ENCODE data around the gene SUN2.

- TF ChIP-seq ELK4 (IDR thresholded peaks at IDR 0.05; ENCODE audit: borderline replicate concordance, low read depth, low read length) (no peak), KLF7 (tag by site-specific recombination; IDR thresholded peaks at IDR 0.05; ENCODE audit: borderline replicate concordance) (no peak), KLF9 (tag by site-specific recombination; IDR thresholded peaks at IDR 0.05; ENCODE audit: low read depth) (no peak), ZNF18 (tag by site-specific recombination; IDR thresholded peaks at IDR 0.05) (no peak), REPIN1 (tag by site-specific recombination; IDR thresholded peaks at IDR 0.05; ENCODE audit: low read depth) (no peak), ZNF776 (tag by site-specific recombination; IDR thresholded peaks at IDR 0.05; ENCODE audit: borderline replicate concordance) (no peak), ZNF571 (tag by site-specific recombination; IDR thresholded peaks at IDR 0.05) (no peak), SP2 (tag by site-specific recombination; IDR thresholded peaks at IDR 0.05) (no peak)
- TF ChIP-seq, protein P1, sequence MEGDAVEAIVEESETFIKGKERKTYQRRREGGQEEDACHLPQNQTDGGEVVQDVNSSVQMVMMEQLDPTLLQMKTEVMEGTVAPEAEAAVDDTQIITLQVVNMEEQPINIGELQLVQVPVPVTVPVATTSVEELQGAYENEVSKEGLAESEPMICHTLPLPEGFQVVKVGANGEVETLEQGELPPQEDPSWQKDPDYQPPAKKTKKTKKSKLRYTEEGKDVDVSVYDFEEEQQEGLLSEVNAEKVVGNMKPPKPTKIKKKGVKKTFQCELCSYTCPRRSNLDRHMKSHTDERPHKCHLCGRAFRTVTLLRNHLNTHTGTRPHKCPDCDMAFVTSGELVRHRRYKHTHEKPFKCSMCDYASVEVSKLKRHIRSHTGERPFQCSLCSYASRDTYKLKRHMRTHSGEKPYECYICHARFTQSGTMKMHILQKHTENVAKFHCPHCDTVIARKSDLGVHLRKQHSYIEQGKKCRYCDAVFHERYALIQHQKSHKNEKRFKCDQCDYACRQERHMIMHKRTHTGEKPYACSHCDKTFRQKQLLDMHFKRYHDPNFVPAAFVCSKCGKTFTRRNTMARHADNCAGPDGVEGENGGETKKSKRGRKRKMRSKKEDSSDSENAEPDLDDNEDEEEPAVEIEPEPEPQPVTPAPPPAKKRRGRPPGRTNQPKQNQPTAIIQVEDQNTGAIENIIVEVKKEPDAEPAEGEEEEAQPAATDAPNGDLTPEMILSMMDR (tag by site-specific recombination; IDR thresholded peaks at IDR 0.05): no peak
- TF ChIP-seq, protein P2, sequence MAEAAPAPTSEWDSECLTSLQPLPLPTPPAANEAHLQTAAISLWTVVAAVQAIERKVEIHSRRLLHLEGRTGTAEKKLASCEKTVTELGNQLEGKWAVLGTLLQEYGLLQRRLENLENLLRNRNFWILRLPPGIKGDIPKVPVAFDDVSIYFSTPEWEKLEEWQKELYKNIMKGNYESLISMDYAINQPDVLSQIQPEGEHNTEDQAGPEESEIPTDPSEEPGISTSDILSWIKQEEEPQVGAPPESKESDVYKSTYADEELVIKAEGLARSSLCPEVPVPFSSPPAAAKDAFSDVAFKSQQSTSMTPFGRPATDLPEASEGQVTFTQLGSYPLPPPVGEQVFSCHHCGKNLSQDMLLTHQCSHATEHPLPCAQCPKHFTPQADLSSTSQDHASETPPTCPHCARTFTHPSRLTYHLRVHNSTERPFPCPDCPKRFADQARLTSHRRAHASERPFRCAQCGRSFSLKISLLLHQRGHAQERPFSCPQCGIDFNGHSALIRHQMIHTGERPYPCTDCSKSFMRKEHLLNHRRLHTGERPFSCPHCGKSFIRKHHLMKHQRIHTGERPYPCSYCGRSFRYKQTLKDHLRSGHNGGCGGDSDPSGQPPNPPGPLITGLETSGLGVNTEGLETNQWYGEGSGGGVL (tag by site-specific recombination; IDR thresholded peaks at IDR 0.05): no peak
Measured at GRCh38 chr22:38773363-38773946, 17.7 kb upstream of the SUN2 start.

All from HEK293 (cell line).